HepG2 (cell line): Measurements from ENCODE around the gene CARMIL1. TPM values are rescaled to one million over a fixed set of nuclear protein-coding genes. Genes with fewer than 3 reads are reported as not detected.
A peak's percentile ranks its signal among the peaks of the same experiment; 100 is the strongest.

Experiments used
- ATAD3A ChIP-seq: sonication (generic); formaldehyde crosslinking; IDR thresholded peaks from 2 replicates; pipeline ENCODE4 v1.4.0; 2020; ENCODE audit warnings: missing genetic modification reagents
- CC2D1A ChIP-seq: sonication (generic); formaldehyde crosslinking; IDR thresholded peaks from 2 replicates; pipeline ENCODE4 v1.8.1; 2023; ENCODE audit warnings: mild to moderate bottlenecking, missing genetic modification reagents
- DMAP1 ChIP-seq: IDR thresholded peaks from 2 replicates; pipeline ENCODE4 v1.6.1; 2016
- ESRRA ChIP-seq: sonication (generic); formaldehyde crosslinking; IDR thresholded peaks from 2 replicates; pipeline ENCODE4 v1.5.1; 2020; ENCODE audit warnings: mild to moderate bottlenecking, low read depth, missing genetic modification reagents
- GATAD2A ChIP-seq: IDR thresholded peaks from 2 replicates; pipeline ENCODE4 v1.6.1; 2016
- HOXA9 ChIP-seq: sonication (generic); formaldehyde crosslinking; IDR thresholded peaks from 2 replicates; pipeline ENCODE4 v1.8.1; 2022; ENCODE audit warnings: missing genetic modification reagents, mild to moderate bottlenecking, moderate library complexity, borderline replicate concordance
- KLF9 ChIP-seq: IDR thresholded peaks from 2 replicates; pipeline ENCODE4 v1.6.1; 2016; ENCODE audit warnings: low read depth
- MYNN ChIP-seq: sonication (generic); formaldehyde crosslinking; IDR thresholded peaks from 2 replicates; pipeline ENCODE4 v1.4.0; 2020; ENCODE audit warnings: mild to moderate bottlenecking, low read depth, missing genetic modification reagents
- NR0B2 ChIP-seq: sonication (generic); formaldehyde crosslinking; IDR thresholded peaks from 2 replicates; pipeline ENCODE4 v1.4.0; 2020; ENCODE audit warnings: mild to moderate bottlenecking, missing genetic modification reagents
- PAF1 ChIP-seq: IDR thresholded peaks from 2 replicates; pipeline ENCODE4 v1.6.1; 2016; ENCODE audit warnings: missing genetic modification reagents, missing compliant biosample characterization
- SP4 ChIP-seq: sonication (generic); formaldehyde crosslinking; IDR thresholded peaks from 2 replicates; pipeline ENCODE4 v1.8.1; 2023; ENCODE audit warnings: mild to moderate bottlenecking, missing genetic modification reagents
- ZFP41 ChIP-seq: sonication (generic); formaldehyde crosslinking; IDR thresholded peaks from 2 replicates; pipeline ENCODE4 v1.4.0; 2020; ENCODE audit warnings: mild to moderate bottlenecking, missing genetic modification reagents, borderline replicate concordance
- ZMYM2 ChIP-seq: sonication (generic); formaldehyde crosslinking; IDR thresholded peaks from 2 replicates; pipeline ENCODE4 v1.8.0; 2022; ENCODE audit warnings: mild to moderate bottlenecking, missing genetic modification reagents
- ZNF614 ChIP-seq: IDR thresholded peaks from 2 replicates; pipeline ENCODE4 v1.6.1; 2018; ENCODE audit warnings: missing biosample characterization, missing genetic modification reagents, inconsistent platforms, borderline replicate concordance
- ZNF780A ChIP-seq: sonication (generic); formaldehyde crosslinking; IDR thresholded peaks from 2 replicates; pipeline ENCODE4 v1.8.0; 2022; ENCODE audit warnings: mild to moderate bottlenecking, missing genetic modification reagents, moderate library complexity
- polyA plus RNA-seq, 8 experiments: library from polyadenylated mRNA; depleted of rRNA in 3 of 8; stranded (reverse) in 7 of 8; unstranded in 1 of 8; fragments of >200 nt; fragmentation: Illumina TruSeq in 4 of 8; extraction: Trizol in 4 of 8; gene quantifications; 2 replicates each; pipeline versions ENCODE4 v1.2.1 to v1.2.3, GENCODE V29; 2011 to 2016; ENCODE audit warnings: low read depth in 4 of 8, missing spikeins in 1 of 8, mixed read lengths in 1 of 8; ENCODE audit not compliant: insufficient read depth in 1 of 8
- total RNA-seq, 5 experiments: library from RNA; depleted of rRNA; stranded (reverse); fragments of >200 nt; fragmentation: Illumina TruSeq; extraction: Trizol; gene quantifications; 2 replicates each; pipeline ENCODE4 v1.2.3, GENCODE V29; 2016; ENCODE audit warnings: low read depth in 1 of 5
- TF ChIP-seq, protein P1 (sequence below): sonication (generic); formaldehyde crosslinking; IDR thresholded peaks from 2 replicates; pipeline ENCODE4 v1.5.0; 2020; ENCODE audit warnings: mild to moderate bottlenecking, missing genetic modification reagents
- TF ChIP-seq, protein P2 (sequence below): sonication (generic); formaldehyde crosslinking; IDR thresholded peaks from 2 replicates; pipeline ENCODE4 v1.9.0; 2021; ENCODE audit warnings: missing genetic modification reagents, mild to moderate bottlenecking, borderline replicate concordance

Gene CARMIL1
- total and polyA plus RNA-seq, 2 of the 13 experiments (the other 11 are each of a cell fraction or from before 2014, with no cell fraction given): 1.8 to 2.6 TPM

DNA sequence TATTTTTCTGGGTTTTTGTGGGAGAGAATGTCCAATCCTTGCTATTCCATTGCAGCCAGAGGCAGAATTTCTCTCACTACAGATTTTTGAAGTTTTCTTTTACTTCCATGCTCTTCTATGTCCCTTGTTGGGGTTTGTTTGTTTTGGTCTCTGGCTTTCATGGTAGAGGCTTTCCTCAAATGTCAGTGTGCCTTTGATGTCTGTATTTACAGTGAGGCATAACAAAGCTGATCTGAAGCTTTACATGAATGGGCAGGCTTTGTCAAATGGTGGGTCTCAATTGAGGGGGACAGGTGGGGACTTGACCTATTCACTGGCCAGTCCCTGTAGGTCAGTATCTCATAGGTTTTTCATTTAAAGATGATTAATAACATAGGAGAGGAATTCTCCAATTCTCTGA is 8.6 kb upstream of the CARMIL1 start (continued):
- TF ChIP-seq ATAD3A (CRISPR knock-in tag) (no peak), ZMYM2 (CRISPR knock-in tag) (no peak), GATAD2A (peak; percentile 82), ZNF614 (CRISPR knock-in tag) (no peak), SP4 (CRISPR knock-in tag) (no peak), MYNN (CRISPR knock-in tag) (no peak), HOXA9 (CRISPR knock-in tag) (no peak), ZNF780A (CRISPR knock-in tag) (no peak), KLF9 (CRISPR knock-in tag) (no peak), DMAP1 (CRISPR knock-in tag) (no peak), CC2D1A (CRISPR knock-in tag) (no peak), ZFP41 (CRISPR knock-in tag) (no peak), NR0B2 (CRISPR knock-in tag) (no peak), PAF1 (no peak), ESRRA (CRISPR knock-in tag) (no peak)
- TF ChIP-seq, protein P1, sequence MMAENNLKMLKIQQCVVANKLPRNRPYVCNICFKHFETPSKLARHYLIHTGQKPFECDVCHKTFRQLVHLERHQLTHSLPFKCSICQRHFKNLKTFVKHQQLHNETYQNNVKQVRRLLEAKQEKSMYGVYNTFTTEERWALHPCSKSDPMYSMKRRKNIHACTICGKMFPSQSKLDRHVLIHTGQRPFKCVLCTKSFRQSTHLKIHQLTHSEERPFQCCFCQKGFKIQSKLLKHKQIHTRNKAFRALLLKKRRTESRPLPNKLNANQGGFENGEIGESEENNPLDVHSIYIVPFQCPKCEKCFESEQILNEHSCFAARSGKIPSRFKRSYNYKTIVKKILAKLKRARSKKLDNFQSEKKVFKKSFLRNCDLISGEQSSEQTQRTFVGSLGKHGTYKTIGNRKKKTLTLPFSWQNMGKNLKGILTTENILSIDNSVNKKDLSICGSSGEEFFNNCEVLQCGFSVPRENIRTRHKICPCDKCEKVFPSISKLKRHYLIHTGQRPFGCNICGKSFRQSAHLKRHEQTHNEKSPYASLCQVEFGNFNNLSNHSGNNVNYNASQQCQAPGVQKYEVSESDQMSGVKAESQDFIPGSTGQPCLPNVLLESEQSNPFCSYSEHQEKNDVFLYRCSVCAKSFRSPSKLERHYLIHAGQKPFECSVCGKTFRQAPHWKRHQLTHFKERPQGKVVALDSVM (CRISPR knock-in tag): no peak
- TF ChIP-seq, protein P2, sequence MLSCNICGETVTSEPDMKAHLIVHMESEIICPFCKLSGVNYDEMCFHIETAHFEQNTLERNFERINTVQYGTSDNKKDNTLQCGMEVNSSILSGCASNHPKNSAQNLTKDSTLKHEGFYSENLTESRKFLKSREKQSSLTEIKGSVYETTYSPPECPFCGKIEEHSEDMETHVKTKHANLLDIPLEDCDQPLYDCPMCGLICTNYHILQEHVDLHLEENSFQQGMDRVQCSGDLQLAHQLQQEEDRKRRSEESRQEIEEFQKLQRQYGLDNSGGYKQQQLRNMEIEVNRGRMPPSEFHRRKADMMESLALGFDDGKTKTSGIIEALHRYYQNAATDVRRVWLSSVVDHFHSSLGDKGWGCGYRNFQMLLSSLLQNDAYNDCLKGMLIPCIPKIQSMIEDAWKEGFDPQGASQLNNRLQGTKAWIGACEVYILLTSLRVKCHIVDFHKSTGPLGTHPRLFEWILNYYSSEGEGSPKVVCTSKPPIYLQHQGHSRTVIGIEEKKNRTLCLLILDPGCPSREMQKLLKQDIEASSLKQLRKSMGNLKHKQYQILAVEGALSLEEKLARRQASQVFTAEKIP: no peak
- TF ChIP-seq, all 625 proteins: peak for 60
